Measurements from ENCODE around the gene TRMT112.

TRMT112 gene

GRCh38 chr11:64290352-64291261, 26.8 kb downstream of the TRMT112 start:
- in situ Hi-C loops (cut with MboI; ENCODE audit: low sequenced_read_pairs, unreplicated experiment) = loop anchor here (25.0 kb wide), 1 partner anchor 303 kb away; the partner anchor contains the start of gene OTUB1
- DNase-seq (ENCODE audit: low spot score) = no peak
- TF ChIP-seq, protein P1, sequence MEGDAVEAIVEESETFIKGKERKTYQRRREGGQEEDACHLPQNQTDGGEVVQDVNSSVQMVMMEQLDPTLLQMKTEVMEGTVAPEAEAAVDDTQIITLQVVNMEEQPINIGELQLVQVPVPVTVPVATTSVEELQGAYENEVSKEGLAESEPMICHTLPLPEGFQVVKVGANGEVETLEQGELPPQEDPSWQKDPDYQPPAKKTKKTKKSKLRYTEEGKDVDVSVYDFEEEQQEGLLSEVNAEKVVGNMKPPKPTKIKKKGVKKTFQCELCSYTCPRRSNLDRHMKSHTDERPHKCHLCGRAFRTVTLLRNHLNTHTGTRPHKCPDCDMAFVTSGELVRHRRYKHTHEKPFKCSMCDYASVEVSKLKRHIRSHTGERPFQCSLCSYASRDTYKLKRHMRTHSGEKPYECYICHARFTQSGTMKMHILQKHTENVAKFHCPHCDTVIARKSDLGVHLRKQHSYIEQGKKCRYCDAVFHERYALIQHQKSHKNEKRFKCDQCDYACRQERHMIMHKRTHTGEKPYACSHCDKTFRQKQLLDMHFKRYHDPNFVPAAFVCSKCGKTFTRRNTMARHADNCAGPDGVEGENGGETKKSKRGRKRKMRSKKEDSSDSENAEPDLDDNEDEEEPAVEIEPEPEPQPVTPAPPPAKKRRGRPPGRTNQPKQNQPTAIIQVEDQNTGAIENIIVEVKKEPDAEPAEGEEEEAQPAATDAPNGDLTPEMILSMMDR (IDR thresholded peaks at IDR 0.05; ENCODE audit: borderline replicate concordance, control extremely low read depth, extremely low read depth, insufficient read depth, missing control alignments) = no peak

- TF ChIP-seq, protein P1 (IDR thresholded peaks at IDR 0.05; ENCODE audit: borderline replicate concordance, control extremely low read depth, extremely low read depth, insufficient read depth, missing control alignments) = no peak
- no peak for DNase-seq (ENCODE audit: low spot score)
- in situ Hi-C loops (cut with MboI; ENCODE audit: low sequenced_read_pairs, unreplicated experiment) = loop anchor here (25.0 kb wide), 1 partner anchor 302 kb away; the partner anchor contains the start of gene OTUB1
Measured at GRCh38 chr11:64289002-64289564, 28.3 kb downstream of the TRMT112 start.

GRCh38 chr11:64288353-64288750, 29.0 kb downstream of the TRMT112 start:
- in situ Hi-C loops (cut with MboI; ENCODE audit: low sequenced_read_pairs, unreplicated experiment) = loop anchor here (25.0 kb wide), 1 partner anchor 301 kb away; the partner anchor contains the start of gene OTUB1
- TF ChIP-seq, protein P1 (IDR thresholded peaks at IDR 0.05; ENCODE audit: borderline replicate concordance, control extremely low read depth, extremely low read depth, insufficient read depth, missing control alignments) = no peak
- DNase-seq (ENCODE audit: low spot score) = no peak

DNA sequence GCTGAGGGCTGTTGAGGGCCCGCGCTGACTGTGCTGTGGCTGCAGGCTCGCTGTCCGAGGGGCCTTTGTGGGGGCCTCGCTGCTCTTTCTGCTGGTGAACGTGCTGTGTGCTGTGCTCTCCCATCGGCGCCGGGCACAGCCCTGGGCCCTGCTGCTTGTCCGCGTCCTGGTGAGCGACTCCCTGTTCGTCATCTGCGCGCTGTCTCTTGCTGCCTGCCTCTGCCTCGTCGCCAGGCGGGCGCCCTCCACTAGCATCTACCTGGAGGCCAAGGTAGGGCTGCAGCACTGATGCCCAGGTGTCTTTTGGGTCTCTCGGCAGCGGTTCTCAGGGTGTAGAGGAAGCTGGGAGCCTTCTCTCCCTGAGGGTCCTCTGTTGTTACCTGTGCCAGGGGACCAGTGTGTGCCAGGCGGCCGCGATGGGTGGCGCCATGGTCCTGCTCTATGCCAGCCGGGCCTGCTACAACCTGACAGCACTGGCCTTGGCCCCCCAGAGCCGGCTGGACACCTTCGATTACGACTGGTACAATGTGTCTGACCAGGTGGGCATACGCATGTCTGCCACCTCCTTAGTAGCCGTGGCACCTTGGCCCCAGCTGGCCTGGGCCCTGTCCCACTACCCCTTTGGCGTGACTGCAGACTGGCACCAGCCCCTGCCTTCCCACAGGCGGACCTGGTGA, 29.5 kb downstream of the TRMT112 start:
- no peak for DNase-seq (ENCODE audit: low spot score)
- TF ChIP-seq, protein P1 (IDR thresholded peaks at IDR 0.05; ENCODE audit: borderline replicate concordance, control extremely low read depth, extremely low read depth, insufficient read depth, missing control alignments) = no peak
- in situ Hi-C loops (cut with MboI; ENCODE audit: low sequenced_read_pairs, unreplicated experiment) = loop anchor here (25.0 kb wide), 1 partner anchor 301 kb away; the partner anchor contains the start of gene OTUB1

GRCh38 chr11:64286801-64287159, 30.6 kb downstream of the TRMT112 start:
- in situ Hi-C loops (cut with MboI; ENCODE audit: low sequenced_read_pairs, unreplicated experiment) = loop anchor here (25.0 kb wide), 1 partner anchor 299 kb away; the partner anchor contains the start of gene OTUB1
- TF ChIP-seq, protein P1 (IDR thresholded peaks at IDR 0.05; ENCODE audit: borderline replicate concordance, control extremely low read depth, extremely low read depth, insufficient read depth, missing control alignments) = no peak
- DNase-seq (ENCODE audit: low spot score) = no peak
